Stimulated activated CD4-positive, alpha-beta T cell treated with anti-CD3 and anti-CD28 coated beads, Interleukin-15, amount 100 ng/mL, for 24 hours (primary cell): ENCODE results near the gene BANF1.
"Not testable (repeated sequence)": the region's sequence is repeated elsewhere in the genome, so short reads cannot be mapped to it uniquely, and the experiment has no call there.

ENCODE experiments used
- DNase-seq: peaks from one replicate; pipeline ENCODE4 v3.0.0-alpha.2; 2020

BANF1 gene

DNA sequence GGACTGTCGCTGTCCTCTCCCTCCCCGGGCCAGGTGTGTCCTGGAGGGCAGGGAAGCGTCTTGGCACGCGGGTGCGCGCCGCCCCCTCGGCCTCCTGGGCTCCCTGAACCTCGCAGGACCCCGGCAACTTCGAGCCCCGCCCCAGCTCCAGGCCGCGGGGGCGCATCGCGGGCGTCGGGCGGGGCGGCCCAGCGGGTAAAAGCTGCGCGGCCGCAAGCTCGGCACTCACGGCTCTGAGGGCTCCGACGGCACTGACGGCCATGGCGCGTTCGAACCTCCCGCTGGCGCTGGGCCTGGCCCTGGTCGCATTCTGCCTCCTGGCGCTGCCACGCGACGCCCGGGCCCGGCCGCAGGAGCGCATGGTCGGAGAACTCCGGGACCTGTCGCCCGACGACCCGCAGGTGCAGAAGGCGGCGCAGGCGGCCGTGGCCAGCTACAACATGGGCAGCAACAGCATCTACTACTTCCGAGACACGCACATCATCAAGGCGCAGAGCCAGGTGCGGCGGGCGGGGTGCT, 9.5 kb downstream of the BANF1 start, which contains the start of gene CST6:
CST6 (plus strand) TSS at position 224 of the 519 bp plus-strand sequence; CDS start at position 261, 37 bp downstream.
- no peak for DNase-seq

DNA sequence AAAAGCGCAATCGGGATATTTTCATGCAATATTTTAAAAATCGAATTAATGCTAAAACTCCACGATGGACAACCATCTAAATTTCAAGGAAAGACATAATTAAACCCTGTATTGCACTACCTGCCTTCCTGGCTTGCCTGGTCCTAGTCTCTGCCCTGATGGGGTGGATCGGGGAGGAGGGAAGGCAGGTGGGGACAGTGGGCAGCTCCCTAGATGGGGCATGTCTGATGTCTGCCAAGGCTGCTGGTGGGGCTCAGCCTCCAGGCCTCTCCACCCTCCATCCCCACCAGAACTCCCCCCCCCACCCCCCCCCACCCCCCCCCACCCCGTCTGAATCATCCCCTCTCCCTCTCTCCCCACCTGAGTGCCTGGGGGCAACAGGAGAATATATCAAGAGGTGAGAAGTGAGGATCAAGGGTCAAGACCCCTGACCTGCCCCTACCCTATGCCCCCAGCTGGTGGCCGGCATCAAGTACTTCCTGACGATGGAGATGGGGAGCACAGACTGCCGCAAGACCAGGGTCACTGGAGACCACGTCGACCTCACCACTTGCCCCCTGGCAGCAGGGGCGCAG, 10.2 kb downstream of the BANF1 start:
- no peak for DNase-seq

DNA sequence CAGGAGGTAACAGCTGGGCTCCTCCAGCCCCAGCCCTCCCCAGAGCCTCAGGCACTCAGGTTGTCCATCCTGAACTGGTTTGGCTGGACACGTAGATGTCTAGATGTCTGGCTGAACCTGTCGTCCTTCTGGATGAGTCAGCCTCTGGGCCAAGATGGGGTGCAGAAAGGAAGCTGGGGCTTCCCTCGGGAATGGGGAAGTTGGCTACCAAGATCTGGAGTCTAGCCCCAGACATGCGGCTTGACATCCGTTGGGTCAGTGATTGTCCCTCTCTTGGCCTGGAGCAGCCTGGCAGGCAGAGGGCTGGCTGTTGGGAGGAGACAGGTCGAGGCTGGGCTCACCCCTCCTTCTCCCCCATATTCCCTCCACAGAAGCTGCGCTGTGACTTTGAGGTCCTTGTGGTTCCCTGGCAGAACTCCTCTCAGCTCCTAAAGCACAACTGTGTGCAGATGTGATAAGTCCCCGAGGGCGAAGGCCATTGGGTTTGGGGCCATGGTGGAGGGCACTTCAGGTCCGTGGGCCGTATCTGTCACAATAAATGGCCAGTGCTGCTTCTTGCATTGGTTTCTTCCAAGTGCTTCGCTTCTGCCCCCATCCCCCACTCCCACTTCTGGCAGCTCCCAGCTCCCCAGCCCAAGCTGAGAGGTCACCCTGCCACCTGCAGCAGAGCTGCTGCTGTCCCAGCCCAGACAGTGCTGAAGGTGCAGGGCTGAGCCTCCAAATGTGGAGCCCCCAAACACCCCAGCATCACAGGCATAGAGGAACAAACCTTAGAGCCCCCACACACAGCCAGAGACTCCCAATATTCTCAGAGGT, 10.9 kb downstream of the BANF1 start:
- DNase-seq: no peak

DNA sequence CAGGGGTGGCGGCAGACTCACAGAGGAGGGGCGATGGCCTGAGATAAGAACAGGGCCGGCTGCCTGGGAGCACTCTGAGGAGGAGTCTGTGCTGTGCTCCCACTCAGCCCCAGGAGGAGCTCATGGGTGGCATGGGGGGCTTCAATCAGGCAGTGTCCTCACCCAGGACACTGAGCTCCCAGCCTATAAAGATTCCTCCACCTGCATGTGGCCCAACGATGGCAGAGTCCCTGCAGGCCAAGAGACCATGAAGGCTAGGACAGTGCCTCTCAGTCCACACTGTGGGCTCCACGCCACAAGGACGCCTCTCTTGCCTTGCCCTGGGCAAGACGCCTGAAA, 11.4 kb downstream of the BANF1 start:
- DNase-seq: no peak

DNA sequence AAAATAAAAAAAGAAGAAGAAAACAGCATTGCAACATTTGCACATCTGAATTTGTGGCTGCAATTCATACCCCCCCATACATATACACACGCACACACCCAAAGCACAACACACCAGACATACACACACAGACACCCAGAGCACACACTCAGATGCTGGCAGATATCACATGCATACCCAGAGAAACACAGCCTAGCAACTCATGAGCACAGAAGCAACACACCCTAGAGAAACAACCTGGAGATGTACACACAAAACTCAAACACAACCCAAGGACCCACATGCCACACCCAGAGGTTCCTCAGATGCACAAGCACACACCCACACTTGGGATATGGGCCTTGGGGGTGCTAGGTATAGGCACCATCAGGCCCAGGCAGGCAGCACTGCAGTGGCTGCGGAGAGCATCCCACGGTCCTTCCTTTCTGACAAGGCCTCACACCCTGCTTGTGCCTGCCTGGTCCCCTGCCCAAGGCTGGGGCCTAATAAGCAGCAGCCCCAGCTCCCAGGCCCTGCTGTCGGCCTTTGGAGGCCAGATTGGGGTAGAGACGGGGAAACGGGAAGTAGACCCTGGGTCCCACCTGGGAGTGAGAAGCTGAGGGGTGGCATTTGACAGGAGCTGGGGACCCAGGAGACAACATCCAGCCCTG, 12.6 kb downstream of the BANF1 start:
- DNase-seq: no peak

DNA sequence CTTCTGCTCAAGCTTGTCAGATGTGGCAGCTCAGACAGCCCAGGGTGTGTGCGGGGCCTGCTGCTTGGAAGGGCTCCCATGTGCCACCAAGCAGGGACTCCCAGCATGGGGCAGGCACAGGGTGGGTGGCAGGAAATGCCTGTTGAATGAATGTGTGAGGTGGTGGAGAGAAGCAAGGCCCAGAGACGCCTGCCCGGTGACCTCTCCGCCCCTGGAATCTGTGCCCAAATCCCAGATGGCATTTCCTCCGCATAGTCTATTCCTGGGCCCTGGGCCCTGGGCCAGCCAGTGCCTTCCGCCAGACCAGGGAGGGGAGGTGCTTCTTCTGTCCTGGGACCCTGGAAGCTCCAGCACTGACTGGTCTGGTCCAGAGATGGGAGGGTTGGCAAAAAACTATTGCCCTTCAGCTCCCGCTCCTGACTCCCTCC, 13.2 kb downstream of the BANF1 start:
- no peak for DNase-seq

DNA sequence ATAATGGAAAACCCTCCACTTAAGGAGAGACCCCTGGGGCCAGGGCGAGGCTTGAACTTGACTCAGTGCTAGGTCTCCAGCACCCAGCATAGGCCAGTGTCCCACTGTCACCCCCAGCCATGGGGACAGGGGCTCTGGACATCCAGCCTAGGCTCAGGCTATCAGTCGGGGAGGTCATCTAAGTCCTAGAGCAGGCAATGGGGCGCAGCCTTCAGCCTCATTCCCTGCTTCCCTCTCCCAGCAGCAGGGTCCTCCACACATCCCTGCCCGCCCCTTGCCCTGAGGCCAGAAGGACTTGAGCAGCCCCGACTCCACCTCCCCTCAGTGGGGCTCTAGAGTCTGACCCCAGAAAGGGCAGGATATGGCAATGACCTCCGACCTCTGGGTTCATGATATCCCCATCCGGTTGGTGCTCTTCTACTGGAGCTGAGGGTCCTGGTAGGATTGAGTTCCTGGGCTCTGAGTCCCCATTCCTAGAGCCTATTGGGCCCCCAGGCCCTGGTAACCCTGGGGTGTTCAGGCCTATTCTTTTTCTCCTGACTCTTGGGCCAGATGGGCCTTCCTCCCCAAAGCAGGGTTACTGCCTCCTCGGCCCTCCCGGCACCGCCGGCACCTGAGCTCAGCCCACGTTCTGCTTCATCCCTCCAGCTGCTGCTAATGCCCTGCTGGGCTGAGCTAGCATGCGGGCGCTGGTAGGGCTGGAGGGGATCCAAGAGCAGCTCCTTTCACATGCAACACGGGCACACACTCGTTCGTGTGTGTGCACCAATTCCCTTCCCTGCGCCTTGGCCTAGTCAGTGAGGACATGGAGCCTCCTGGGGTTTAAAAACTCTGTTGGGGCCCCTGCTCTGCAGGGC, 13.9 kb downstream of the BANF1 start:
- DNase-seq: no peak

DNA sequence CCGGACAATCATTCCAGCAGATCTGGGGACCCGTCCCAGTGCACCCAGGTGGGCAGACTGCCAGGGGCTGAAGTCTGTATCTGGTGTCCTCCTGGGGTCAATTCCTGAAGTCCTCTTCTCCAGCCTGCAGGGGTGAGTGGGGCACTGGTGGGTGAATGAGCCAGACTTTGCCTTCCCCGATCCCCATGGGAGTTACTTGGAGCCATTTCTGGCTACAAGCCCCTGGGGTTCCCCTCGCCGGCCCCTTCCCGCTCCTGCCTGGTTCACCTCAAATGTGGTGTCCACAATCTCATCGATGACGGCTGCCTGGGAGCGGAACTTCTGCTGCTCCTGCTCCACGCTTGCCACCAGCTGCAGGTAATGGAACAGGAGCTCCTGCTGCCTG, 14.5 kb downstream of the BANF1 start:
- DNase-seq: no peak

DNA sequence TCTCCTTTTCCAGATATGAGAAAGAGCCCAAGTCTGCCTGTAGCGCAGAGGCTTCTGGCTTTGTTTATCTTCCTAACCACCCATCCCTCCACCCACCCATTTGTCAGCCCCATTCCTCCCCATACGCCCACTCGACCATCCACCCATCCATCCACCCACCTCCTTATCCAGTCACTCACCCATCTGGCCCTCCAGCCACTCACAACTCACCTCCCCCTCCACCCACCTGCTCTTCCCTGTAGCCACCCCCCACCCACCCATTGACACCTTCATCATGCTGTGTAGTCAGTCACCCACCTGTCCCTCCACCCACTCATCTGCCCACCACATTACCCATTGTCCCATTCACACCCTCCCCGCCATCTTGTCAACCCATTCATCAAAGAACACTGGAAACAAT, 15.0 kb downstream of the BANF1 start:
- no peak for DNase-seq

DNA sequence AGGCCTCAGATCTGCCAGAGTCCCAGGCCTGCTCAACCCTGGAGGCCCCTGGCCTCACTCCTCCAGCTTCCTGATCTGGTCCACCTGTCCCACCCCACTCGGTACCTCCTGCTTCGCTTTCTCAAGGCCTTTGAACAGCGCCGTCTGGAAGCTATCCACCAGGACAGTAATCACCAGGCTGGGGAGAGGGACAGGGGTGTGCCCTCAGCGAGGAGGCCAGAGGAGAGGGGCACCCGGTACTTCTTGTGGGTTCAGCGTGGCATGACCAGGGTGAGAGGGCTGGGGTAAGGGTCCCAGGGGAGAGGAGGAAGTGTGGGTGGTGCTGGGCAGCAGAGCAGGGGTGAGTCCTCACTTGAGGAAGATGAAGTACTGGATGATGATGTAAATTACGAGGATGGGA, 17.9 kb downstream of the BANF1 start:
- DNase-seq: no peak

DNA sequence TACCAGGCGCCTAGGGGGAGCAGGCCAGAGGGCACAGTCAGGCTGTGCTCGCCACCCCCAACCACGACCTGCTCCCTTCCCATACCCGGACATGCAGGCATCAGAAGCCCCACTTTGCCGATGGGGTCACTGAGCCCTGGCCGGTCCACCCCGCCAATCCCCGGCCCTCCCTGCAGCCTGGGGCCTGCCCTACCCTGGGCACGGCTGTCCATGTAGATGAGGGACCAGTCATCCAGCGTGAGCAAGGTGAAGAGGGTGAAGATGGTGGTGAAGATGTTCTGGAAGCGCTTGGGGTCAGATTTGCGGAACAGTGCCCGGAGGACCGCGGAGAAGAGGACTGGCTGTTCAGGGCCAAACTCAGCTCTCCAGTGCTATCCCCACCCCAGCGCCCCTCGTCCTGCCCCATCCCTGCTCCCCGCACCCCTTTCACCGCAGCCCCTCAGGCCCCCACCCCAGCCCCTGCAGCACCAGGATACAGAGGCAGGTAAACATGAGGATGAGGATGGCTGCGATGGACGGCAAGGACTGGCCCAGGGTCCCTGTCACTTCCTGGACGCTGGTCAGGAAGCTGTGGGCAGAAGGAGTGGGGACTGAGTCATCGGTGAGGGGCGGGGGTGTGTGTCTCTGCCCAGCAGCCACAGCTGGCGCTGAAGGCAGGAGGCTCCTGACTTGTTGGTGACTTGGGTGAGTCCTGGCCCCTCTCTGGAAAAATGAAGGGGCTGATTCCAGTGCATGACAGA, 18.5 kb downstream of the BANF1 start:
- no peak for DNase-seq

DNA sequence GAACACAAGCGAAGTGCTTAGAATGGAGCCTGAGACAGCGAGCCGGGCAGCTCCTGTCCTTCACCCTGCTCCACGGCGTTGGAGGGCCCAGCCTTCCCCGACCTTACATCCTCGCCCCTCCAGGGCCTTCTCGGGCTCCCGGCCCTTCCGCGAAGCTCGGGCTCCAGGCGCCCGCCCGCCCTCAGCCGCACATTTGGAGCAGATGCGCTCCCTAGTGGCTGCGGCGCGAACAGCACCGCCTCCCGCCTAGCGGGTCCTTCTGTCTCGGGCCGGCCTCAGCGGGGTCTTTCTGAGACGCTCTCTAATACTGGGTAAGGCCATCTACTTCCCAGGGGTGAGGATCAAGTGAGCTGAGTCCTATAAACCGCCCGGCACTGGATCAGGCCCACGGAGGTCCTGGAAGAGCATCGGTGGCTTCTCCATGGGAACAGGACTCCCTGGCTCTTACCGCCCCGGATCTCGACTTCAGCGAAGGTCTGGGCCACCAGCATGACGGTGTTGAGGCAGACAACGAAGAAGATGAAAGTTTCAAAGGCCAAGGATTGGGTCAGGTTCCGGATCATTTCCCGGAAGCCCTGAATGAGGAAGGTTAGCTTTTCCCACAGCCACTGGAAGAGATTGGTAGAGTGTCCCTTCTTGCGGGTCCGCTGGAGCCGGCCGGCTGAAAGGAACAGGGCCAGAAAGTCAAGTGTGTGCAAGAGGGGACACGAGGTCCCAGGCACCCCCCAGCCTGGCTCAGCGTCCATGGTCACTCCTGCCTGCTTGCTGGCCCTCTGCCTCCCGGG, 20.3 kb downstream of the BANF1 start:
- DNase-seq: peak; percentile 87

DNA sequence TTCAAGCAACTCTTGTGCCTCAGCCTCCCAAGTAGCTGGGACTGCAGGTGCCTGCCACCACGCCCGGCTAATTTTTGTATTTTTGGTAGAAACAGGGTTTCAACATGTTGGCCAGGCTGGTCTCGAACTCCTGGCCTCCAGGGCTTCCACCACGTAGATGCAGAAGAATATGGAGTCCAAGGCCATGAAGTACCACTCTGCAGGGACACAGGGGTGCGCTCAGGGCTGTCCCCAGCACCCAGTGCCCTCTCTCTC, 20.8 kb downstream of the BANF1 start:
- DNase-seq: not testable (repeated sequence)

DNA sequence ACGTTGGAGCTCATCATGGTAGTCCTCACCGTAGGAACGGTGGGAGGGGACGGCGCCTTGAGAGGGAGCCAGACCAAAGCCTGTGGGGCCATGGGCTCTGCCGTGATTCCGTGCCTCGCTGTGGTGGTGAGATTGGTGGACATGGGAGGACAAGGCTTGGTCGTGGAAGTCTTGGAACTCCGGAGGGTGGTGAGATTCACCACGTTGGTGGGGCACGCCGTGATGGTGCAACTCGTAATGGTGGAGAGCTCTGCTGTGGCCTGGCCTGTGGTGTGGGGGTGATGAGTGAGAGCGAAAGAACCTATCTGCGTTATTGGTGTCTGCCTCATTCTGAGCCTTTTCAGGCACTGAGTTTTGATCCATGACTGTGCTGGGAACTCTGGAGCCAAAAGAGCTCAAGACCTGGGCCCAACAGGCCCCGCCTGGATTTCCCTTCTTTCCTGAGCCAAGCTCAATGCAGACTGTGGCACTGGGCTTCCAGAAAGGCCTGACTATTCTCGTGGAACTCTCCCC, 23.8 kb downstream of the BANF1 start, which contains the start of gene CATSPER1:
CATSPER1 (minus strand) TSS at position 463 of the 513 bp plus-strand sequence; CDS start at position 363, 100 bp downstream.
- no peak for DNase-seq

DNA sequence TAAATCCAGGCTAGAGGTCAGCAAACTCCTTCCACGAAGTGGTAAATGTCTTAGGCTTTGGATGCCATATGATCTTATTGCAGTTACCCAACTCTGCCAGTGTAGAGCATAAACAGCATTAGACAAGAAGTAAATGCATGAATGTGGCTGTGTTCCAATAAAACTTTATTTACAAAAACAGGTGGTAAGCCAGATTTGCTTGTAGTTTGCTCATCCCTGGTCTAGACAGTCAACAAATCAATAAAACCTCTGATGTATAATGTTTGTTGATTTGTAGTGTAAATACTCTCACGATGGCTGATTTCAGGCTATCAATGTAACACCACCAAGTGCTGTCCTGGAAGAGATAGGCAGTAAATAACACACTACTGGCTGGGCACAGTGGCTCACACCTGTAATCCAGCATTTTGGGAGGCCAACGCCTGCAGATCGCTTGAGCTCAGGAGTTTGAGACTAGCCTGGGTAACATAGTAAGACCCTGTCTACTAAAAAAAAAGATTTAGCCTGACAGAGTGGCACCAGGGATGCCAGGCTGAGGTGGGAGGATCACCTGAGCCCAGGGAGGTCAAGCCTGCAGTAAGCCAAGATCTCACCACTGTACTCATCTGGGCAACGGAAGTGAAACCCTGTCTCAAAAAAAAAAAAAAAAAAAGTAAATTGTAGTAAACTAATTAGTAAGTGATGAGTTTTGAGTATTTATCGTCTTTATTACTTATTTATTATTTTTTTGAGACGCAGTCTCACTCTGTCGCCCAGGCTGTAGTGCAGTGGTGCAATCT, 30.8 kb downstream of the BANF1 start:
- no peak for DNase-seq

DNA sequence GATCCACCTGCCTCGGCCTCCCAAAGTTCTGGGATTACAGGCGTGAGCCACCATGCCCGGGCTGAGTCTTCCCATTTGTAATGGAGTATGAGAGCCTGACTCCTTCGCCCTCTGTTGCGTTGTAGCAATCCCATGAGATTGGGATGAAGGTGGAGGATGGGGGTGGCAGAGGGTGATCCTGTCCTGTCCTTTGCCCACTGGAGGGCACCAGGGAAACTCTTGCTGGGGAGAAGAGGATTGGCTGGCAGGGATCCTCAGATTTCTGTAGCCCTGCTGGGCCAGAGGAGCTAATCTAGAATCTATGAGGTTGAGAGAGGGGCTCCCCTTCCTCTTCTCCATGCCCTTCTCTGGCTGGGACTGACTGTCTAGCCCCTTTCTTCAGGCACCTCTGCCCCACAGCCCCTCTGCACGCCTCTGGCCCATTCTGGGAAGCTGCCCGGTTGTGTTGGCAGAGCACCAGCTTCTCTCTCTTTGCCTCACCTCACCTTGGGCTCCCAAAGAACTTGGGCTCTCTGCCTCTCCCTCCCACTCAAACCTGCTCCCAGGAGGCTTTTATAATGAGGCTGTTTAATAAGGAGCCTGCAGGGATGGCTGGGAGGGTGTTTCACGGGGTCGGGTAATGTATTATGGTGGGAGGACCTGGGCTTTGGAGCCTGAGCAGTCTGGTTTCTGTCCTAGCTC, 33.5 kb downstream of the BANF1 start:
- no peak for DNase-seq

DNA sequence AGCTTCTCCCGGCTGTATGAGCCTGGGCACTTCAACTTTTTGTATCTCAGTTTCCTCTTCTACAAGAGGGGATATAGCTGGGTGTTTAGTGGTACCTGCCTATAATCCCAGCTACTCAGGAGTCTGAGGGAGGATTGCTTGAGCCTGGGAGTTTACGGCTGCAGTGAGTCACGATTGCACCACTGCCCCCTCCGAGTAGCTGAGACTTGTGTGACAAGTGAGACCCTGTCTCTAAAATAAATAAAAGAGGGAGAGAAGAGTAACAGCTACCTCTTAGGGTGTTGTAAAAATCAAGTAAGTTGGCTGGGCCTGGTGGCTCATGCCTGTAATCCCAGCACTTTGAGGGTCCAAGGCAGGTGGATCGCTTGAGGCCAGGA, 34.0 kb downstream of the BANF1 start:
- DNase-seq: no peak

DNA sequence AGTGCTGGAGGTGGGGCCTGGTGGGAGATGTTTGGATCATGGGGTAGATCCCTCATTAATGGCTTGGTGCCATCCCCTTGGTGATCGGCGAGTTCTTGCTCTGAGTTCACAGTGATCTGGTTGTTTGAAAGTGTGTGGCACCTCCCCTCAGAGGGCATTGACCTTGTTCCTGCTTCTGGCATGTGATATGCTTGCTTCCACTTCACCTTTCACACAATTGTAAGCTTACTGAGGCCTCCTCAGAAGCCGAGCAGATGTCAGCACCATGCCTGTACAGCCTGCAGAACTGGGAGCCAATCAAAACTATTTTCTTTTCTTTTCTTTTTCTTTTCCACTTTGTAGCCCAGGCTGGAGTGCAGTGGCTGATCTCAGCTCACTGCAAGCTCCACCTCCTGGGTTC, 35.0 kb downstream of the BANF1 start:
- DNase-seq: no peak

DNA sequence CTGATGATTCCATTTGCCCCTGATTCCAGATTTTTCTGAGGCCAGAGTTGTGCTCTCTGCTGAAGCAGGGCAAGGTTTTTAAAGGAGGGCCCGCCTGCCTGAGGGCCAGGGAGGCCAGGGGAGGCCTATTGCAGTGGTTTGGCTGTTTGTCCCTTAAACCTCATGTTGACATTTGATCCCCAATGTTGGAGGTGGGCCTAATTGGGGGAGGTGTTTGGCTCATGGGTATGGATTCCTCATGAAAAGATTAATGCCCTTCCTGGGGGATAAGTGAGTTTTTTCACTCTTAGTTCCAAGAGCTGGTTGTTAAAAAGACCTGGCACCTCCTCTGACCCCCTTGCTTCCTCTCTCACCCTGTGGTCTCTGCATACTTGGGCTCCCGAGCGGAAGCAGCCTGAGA, 37.5 kb downstream of the BANF1 start:
- DNase-seq: no peak
